GM18502 (cell line): ENCODE measurements around the gene CAPNS2.
"Not testable (repeated sequence)": the region's sequence is repeated elsewhere in the genome, so short reads cannot be mapped to it uniquely, and the experiment has no call there.

Experiments
- ATAC-seq: cut with Tn5 transposase; IDR thresholded peaks from one replicate; pipeline ENCODE4 v1.9.1; 2021; ENCODE audit warnings: mild to moderate bottlenecking; ENCODE audit not compliant: unreplicated experiment, poor library complexity

CAPNS2 gene

GRCh38 chr16:55565086-55565485 lies 1.4 kb upstream of the CAPNS2 start:
- ATAC-seq, result no peak

- no peak for ATAC-seq
Observed at GRCh38 chr16:55567382-55567781, 898 bp downstream of the CAPNS2 start.

- no peak for ATAC-seq
Observed at GRCh38 chr16:55568207-55568606, 1.7 kb downstream of the CAPNS2 start.

GRCh38 chr16:55569025-55569424 lies 2.5 kb downstream of the CAPNS2 start:
- no peak for ATAC-seq

GRCh38 chr16:55570159-55570558 lies 3.7 kb downstream of the CAPNS2 start:
- no peak for ATAC-seq

GRCh38 chr16:55571191-55571897 lies 4.9 kb downstream of the CAPNS2 start:
- ATAC-seq, result no peak

GRCh38 chr16:55572439-55572838 lies 6.0 kb downstream of the CAPNS2 start:
- no peak for ATAC-seq

GRCh38 chr16:55574811-55575210 lies 8.3 kb downstream of the CAPNS2 start:
- ATAC-seq, result no peak

GRCh38 chr16:55575496-55575895 lies 9.0 kb downstream of the CAPNS2 start:
- ATAC-seq, result no peak

- ATAC-seq, result no peak
Observed at GRCh38 chr16:55576384-55576783, 9.9 kb downstream of the CAPNS2 start.

GRCh38 chr16:55577887-55578286 lies 11.4 kb downstream of the CAPNS2 start:
- no peak for ATAC-seq

GRCh38 chr16:55585631-55586030 lies 19.1 kb downstream of the CAPNS2 start:
- no peak for ATAC-seq

- ATAC-seq, result no peak
Observed at GRCh38 chr16:55588799-55589198, 22.3 kb downstream of the CAPNS2 start.

GRCh38 chr16:55592306-55592705 lies 25.8 kb downstream of the CAPNS2 start:
- no peak for ATAC-seq

GRCh38 chr16:55597928-55598327 lies 31.4 kb downstream of the CAPNS2 start:
- ATAC-seq, result no peak

- ATAC-seq, result no peak
Observed at GRCh38 chr16:55605754-55606336, 39.4 kb downstream of the CAPNS2 start.

GRCh38 chr16:55613613-55614335 lies 47.3 kb downstream of the CAPNS2 start:
- no peak for ATAC-seq

GRCh38 chr16:55615071-55615470 lies 48.6 kb downstream of the CAPNS2 start:
- ATAC-seq, result no peak

GRCh38 chr16:55615670-55616069 lies 49.2 kb downstream of the CAPNS2 start:
- not testable (repeated sequence) for ATAC-seq
